Measurements from ENCODE around the gene RASSF6. TPM values are rescaled to one million over a fixed set of nuclear protein-coding genes. Genes with fewer than 3 reads are reported as not detected.
"Not testable (repeated sequence)": the region's sequence is repeated elsewhere in the genome, so short reads cannot be mapped to it uniquely, and the experiment has no call there.

The RASSF6 gene, protein sequence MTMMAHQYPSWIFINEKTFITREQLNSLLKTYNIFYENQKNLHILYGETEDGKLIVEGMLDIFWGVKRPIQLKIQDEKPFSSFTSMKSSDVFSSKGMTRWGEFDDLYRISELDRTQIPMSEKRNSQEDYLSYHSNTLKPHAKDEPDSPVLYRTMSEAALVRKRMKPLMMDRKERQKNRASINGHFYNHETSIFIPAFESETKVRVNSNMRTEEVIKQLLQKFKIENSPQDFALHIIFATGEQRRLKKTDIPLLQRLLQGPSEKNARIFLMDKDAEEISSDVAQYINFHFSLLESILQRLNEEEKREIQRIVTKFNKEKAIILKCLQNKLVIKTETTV
- 10 to 100 TPM; 27.4 to 36.2 TPM for total RNA-seq
- long read RNA-seq, full-length matches to known transcripts, result 30 of 46 reads
- long read RNA-seq, partial matches to known transcripts, result 1 of 46 reads
- long read RNA-seq, other reads (novel, unspliced or antisense), result 15 of 46 reads

DNA sequence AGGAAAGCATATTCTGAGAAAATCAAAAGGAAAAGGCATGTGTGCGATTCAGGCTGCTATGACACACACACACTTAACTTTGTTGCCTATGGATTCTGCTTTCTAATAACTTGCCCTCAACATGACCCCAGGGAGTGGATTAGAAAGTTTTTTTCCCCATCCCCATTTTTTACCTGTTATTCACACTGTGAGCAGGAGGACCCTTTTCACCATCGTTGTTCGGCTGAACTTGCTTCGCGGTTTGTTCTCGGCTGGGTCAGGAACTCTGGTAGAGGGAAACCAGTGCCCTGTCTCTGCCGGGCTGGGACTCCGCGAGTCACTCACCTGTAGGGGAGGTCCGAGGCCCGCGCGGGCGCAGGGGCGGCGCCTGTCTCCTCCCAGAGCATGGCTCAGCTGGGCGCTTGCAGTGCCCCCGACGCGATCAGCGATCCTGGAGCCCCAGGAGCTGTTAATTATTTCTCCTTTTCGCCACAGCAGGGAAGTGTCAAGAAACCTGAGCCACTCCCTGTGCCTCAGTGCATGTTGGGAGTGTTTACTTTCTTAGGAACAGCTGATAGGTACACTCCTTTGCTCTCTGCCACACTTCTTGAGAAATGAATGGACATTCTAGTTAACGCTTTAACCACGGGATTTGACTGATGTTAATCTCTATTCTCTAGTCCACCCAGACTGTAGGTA is at the start of gene RASSF6:
Gene RASSF6 (minus strand): TSS at position 322 of the 678 bp plus-strand sequence. CDS start 8,641 bp downstream, outside the sequence.
- DNase-seq (peak; percentile 86 to 89), ATAC-seq (peak; percentile 93)
- intact Hi-C loops (cut with DNase I, micrococcal nuclease), result no loop called here

DNA sequence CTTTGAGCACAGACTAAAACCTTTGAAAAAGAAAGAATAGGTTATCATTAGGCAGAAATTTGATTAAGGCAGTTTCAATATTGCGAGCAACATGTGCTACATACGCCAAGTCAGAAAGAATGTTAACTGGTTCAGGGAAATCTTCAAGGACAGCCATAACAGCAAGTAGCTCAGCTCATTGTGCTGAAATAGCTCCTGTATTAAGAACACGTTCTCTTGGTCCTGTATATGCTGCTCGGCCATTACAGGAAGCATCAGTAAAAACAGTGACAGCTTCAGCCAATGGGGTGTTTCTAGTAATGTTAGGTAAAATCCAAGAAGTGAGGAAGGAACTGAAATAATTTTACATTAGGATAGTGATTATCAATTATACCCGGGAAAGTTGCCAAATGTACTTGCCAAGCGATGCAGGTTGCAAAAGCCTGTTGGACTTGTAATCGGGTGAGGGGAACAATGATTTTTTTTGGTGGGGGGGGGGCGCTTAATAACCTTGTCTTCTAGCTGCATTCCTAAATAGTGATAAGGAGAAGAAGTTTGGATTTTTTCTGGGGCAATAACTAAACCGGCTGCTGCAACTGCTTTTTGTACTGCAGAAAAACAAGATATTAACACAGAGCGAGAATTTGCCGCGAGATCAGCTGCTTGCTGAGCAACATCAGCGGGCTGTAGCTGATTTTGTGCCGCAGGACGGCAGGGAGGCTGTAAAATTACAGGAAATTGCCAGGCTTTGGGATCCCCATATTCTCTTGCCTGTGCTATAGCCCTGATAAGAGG is 49.4 kb upstream of the RASSF6 start:
- intact Hi-C loops (cut with DNase I, micrococcal nuclease), result loop anchor here in 1 of 2 donors (10.0 kb wide), 1 partner anchor 465 kb away; no protein-coding TSS in a partner anchor
- DNase-seq, result no peak
- no peak for ATAC-seq

DNA sequence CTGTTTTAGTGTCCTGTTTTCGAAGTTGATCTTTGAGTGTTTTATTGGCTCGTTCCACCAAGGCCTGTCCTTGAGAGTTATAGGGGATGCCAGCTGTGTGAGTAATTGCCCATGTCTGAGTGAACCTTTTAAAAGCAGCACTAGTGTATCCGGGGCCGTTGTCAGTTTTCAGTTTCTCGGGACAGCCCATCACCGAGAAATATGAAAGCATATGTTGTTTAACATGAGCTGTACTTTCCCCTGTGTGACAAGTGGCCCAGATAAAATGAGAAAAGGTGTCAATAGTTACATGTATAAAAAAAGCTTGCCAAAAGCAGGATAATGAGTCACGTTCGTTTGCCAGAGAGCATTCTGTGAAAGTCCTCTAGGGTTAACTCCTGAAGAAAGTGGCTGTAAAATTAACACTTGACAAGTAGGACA is 48.6 kb upstream of the RASSF6 start:
- intact Hi-C loops (cut with DNase I, micrococcal nuclease), result loop anchor here in 1 of 2 donors (10.0 kb wide), 1 partner anchor 466 kb away; no protein-coding TSS in a partner anchor
- ATAC-seq, result no peak

DNA sequence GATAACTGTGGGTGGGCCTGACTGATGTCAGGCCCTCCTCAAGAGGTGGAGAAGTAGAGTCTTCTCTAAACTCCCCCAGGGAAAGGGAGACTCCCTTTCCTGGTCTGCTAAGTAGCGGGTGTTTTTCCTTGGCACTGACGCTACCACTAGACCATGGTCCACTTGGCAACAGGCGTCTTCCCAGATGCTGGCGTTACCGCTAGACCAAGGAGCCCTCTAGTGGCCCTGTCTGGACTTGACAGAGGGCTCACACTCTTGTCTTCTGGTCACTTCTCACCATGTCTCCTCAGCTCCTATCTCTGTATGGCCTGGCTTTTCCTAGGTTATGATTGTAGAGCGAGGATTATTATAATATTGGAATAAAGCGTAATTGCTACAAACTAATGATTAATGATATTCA is 45.7 kb upstream of the RASSF6 start:
- DNase-seq, result peak in 1 of 2 donors; percentile 12
- not testable (repeated sequence) for ATAC-seq
- intact Hi-C loops (cut with DNase I, micrococcal nuclease), result loop anchor here in 1 of 2 donors (10.0 kb wide), 1 partner anchor 469 kb away; no protein-coding TSS in a partner anchor

More for the DNA sequence above, 48.6 kb upstream of the RASSF6 start:
- DNase-seq, result no peak

DNA sequence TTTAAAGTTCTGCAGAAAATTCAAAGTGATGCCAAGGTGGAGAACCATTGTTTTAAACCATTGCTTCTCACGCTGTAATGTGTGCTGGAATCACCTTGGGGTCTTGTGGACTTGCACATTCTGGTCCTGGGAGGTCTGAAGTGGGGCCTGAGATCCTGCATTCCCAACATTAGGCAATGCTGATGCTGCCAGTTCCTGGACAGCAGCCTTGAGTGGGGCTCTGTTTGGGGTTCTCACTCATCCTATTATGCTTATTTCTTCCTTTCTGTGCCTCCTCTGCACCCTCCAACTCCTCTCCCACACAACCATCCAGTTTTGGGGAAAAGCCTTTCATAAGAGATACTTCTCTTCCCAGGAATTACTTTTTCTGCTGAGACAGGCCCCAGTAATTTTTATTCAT is 44.2 kb upstream of the RASSF6 start:
- ATAC-seq (no peak), DNase-seq (no peak)
- intact Hi-C loops (cut with DNase I, micrococcal nuclease), result loop anchor here in 1 of 2 donors (10.0 kb wide), 1 partner anchor 470 kb away; no protein-coding TSS in a partner anchor

DNA sequence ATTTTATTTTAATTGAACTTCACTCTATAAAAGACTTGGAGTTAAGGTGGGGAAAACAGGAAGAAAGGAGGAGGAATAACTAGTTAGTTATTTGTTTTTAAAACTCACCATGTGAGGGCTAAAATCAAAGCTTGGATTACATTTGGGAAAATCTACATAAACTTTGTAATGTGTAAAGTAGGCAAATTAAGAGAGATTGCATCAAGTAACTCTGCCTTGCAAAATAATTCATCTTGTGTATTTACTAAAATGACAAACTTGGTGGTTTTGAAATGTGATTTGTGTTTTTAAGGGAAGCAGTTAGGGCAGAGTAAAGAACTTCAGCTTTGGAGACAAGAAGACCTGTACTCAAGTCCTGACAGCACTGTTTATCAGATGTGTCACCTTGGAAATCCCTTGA is 43.3 kb upstream of the RASSF6 start:
- no peak for ATAC-seq
- intact Hi-C loops (cut with DNase I, micrococcal nuclease), result loop anchor here in 1 of 2 donors (10.0 kb wide), 1 partner anchor 471 kb away; no protein-coding TSS in a partner anchor

DNA sequence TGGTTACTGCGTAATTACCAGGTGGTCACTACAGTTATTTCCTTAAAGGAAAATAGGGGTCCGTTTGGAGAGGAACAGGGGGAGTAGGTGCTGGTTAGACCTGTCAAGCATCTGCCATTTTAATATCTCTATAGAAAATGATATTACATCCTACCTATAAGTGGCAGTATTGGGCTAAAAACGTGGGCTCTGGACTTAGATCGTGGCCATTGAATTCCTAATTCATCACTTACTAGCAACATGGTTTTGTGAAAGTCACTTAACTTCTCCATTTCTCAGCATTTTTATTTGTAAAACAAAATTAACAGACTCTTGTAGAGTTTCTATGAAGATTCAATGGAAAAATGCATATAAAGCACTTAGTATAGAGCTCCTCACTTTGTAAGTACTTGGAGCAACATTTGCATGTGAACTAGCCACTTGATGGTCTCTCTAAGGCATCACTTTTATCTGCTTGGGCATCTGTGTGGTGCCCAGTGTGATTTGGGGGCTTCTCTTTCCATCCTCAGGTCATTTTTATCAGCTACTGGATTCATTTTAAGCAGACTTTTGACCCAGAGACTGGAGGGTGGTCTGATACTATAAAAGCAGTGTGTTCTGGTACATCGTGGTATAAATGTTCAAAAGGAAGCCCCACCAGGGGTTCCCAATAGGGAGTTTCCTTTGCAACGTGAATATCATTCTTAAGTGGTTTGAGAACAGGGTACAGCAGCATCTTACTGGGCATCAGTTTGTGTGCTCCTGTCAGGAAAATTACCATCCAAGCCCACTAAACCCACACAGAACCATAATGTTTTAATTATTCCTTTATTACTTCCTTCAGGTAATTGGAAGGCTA is 42.7 kb upstream of the RASSF6 start:
- no peak for DNase-seq
- ATAC-seq, result peak; percentile 71
- intact Hi-C loops (cut with DNase I, micrococcal nuclease), result loop anchor here in 1 of 2 donors (10.0 kb wide), 1 partner anchor 472 kb away; no protein-coding TSS in a partner anchor

More for the DNA sequence above, 43.3 kb upstream of the RASSF6 start:
- DNase-seq, result no peak

DNA sequence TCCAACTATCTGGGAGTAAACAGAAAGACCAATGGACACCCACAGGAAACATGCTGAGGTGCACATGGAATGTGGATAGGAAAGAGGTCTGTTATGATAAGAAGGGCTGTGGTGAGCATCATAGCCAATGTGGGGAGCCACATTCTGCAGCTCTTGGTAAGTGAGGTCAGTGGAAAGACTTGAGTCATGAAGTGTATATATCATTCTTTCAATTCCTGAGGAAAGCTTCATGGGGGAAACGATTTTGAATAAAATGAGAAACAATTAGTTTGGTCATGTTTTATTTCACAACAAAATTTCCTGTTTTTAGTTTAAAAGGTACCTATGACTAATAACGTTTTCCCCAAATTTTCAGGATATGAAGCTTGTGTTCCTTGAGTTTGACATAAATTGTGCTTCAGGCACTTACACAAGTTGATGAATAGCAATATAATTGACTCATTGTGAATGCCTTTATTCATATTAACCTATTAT is 41.4 kb upstream of the RASSF6 start:
- intact Hi-C loops (cut with DNase I, micrococcal nuclease), result loop anchor here in 1 of 2 donors (10.0 kb wide), 1 partner anchor 473 kb away; no protein-coding TSS in a partner anchor
- ATAC-seq, result no peak
- no peak for DNase-seq

DNA sequence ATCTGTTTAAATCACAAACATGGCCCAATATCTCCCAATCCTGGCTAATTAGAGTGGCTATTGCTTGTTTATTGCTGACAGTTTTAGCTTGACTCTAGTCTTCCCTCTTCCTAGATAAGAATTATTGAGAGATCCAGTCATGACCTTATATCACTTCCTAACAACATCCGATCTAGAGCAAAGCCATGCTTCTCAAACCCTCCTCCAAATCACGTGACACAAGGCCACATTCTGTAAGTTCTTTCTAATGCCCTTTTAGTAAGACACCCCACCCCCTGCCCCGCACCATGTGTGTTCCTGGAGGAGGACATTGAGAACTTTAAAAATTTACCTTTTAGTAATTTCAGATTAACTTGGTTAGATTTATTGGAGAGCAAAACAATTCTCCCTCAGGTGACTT is 40.6 kb upstream of the RASSF6 start:
- DNase-seq (no peak), ATAC-seq (no peak)
- intact Hi-C loops (cut with DNase I, micrococcal nuclease), result loop anchor here in 1 of 2 donors (10.0 kb wide), 1 partner anchor 474 kb away; no protein-coding TSS in a partner anchor

DNA sequence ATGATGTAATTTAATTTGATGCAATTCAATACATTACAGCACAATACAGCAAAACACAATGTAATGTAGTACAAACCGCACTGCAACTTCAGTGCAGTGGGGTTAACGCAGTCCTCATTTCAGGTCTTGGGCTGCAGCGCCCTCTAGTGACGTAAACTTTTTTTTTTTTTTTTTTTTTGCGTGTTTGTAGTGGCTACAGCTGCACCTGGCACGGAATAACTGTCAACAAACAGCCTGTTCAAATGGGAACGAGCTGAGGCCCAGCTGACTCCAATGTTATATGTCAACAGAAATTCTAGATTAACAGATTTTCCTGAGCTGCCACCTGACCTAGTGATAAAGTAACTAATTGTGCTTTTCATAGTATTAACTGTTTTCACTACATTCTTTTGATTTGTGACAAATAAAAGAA is 33.5 kb upstream of the RASSF6 start:
- DNase-seq (peak; percentile 22 to 46), ATAC-seq (peak; percentile 87)

DNA sequence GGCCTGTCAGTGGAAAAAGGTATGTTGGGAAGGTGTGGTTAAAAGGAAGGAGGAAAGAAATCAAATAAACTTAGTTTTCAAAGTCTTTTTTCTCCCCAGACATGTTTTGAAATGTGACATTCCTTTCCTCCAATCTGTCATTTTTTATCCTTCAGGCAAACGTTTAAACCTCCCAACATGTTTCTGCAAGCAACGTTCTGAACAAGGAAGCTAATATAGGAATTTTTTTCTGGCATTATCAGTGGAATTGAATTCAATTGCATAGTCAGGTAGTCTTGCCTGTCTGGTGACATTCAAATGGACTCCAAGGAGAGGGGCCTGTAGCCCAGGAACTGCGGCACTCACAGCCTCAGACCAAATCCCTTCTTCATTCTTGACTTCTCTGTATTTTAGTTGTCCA is 30.0 kb upstream of the RASSF6 start:
- ATAC-seq (no peak), DNase-seq (no peak)
- intact Hi-C loops (cut with DNase I, micrococcal nuclease), result loop anchor here in 1 of 2 donors (5.0 kb wide), 1 partner anchor 73 kb away; no protein-coding TSS in a partner anchor

More for the DNA sequence above, 33.5 kb upstream of the RASSF6 start:
- intact Hi-C loops (cut with DNase I, micrococcal nuclease), result loop anchor here in 1 of 2 donors (5.0 kb wide), 1 partner anchor 76 kb away; no protein-coding TSS in a partner anchor

DNA sequence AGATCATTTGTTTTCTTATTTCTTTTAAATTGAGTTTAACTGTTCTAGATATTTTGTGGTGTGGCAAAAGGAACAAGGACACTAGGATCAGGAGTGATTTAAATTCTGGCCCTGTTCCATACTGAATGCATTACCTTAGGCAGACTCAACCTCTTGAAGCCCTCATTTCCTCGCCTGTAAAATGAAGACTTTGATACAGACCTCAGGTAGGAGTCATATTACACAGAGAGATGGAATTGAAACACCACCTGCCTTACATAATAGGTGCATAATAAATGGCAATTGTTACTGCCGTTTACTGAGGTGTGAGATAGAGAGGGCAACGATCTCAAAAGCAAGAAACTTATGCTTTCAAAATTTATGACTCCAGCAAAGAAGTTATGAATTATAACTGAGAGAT is 28.2 kb upstream of the RASSF6 start:
- intact Hi-C loops (cut with DNase I, micrococcal nuclease), result no loop called here
- peak; percentile 97 for ATAC-seq
- no peak for DNase-seq

DNA sequence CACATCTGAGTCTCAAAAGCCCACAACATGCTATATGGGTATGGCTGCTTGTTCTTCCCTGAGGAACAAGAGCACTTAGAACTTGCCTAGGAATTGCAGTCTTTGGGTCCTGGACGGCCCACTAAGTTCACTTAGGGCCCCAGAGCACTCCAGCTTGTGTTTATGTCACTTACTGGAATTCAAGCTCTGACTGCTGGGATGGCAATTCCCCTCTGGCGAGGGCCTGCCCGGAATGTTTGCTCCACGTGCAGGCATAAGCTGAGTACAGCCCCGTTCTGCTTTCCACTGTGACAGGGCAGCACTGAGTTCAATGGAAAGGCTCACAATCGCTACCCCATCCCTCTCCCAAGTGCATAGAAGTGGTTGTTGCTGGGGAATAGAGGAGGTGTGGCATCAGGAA is 25.9 kb upstream of the RASSF6 start:
- intact Hi-C loops (cut with DNase I, micrococcal nuclease), result no loop called here
- DNase-seq, result no peak

DNA sequence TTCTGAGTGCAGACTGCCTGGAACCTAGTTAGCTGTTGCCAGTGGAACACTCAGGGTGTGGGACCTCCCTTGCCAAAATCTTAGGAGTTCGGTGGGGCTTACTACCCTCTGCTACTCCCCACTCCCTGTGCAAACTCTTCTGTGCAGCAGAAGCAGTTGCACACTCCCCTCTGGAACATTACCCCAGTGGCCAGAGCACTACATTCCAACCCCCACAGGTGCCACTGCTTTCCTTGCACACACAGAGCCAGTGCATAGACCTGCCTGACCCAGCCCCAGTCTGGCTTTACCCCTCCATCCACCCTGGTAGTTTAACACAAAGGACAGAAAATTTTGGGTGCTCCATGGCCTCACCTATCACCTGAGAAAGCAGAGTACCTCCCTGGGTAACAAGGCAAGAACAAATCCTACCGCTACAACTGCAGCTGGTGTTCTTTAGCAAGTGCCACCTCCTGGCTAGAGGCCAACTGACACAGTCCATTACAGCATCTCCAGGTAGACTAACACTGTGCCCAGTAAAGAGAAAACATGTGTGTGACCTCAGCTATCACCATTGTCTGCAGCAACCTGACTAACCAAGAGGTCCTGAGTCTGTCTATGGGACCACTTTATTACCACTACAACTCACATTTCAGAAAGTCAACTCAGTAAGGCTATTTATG is 11.5 kb upstream of the RASSF6 start:
- peak; percentile 58 for ATAC-seq
- peak in 1 of 2 donors; percentile 36 for DNase-seq
- intact Hi-C loops (cut with DNase I, micrococcal nuclease), result no loop called here

More for the DNA sequence above, 25.9 kb upstream of the RASSF6 start:
- ATAC-seq, result no peak

DNA sequence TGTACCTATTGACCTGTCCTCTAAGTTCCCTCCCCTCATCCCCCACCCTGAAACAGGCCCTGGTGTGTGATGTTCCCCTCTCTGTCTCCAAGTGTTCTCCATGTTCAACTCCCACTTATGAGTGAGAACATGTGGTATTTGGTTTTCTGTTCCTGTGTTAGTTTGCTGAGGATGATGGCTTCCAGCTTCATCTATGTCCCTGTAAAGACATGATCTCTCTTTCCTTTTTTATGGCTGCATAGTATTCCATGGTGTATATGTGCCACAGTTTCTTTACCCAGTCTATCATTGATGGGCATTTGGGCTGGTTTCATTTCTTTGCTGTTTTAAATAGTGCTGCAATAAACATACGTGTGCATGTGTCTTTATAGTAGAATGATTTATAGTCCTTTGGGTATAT is 8.6 kb upstream of the RASSF6 start:
- DNase-seq; ATAC-seq; intact Hi-C loops (cut with DNase I, micrococcal nuclease): not testable (repeated sequence)

DNA sequence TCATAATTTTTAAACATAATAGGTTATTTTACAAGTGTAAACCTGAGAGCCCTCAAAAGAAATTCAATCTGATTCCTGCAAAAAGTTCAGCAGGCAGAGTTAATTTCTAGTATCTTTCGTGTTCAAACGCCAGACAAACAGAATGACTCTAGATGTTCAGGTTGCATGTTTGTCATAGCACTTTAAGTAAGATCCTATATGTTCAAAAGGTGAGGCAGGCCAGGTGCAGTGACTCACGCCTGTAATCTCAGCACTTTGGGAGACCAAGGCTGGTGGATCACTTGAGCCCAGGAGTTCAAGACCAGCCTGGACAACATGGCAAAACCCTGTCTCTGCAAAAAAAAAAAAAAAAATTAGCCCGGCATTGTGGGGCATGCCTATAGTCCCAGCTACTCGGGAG is 1.1 kb upstream of the RASSF6 start:
- ATAC-seq (peak; percentile 47), DNase-seq (no peak)
- intact Hi-C loops (cut with DNase I, micrococcal nuclease), result no loop called here

DNA sequence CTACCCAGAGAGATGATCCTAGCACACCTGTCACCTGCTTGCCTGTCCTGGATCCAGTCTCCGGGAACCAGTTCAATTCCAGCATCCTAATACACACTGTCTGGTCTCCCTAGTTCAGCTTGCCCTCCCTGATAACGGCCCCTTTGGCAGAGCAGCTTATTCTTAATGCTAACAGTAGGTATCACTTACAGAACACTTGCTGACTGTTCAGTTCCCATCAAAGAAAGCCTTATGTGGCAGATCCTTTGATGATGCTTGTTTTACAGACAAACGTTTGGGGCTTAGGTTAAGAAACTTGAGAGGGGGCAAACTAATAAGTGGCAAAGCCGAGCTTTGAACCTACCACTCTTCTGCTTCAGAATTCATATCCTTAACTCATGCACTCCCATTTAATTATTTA is 890 bp downstream of the RASSF6 start:
- DNase-seq (no peak), ATAC-seq (no peak)
- intact Hi-C loops (cut with DNase I, micrococcal nuclease), result no loop called here

All from left colon (tissue), 2 donors.